Panc1 (cell line): ENCODE data around the gene SLC4A4. TPM values are rescaled to one million over a fixed set of nuclear protein-coding genes. Genes with fewer than 3 reads are reported as not detected.

Experiments
- ATAC-seq: fragments of 200-7000 bp; cut with Tn5 transposase; 2 replicates; pipeline ENCODE4 v1.9.1; 2020; ENCODE audit warnings: mild to moderate bottlenecking, moderate library complexity
- BruUV-seq: library from RNA; stranded (reverse); fragments of 400-500 nt; replicated peaks from 2 replicates; lab custom pipeline; 2021; lab: Mats Ljungman, UMichigan
- CTCF ChIA-PET: fragments of 300-600 bp; sonication (Branson Sonifier 250); formaldehyde crosslinking; loops from one replicate; lab custom pipeline; 2022; ENCODE audit warnings: antibody characterized with exemption; lab: Charles Lee
- POLR2A ChIA-PET: fragments of 300-600 bp; sonication (Branson Sonifier 250); formaldehyde crosslinking; loops from one replicate; lab custom pipeline; 2022; ENCODE audit warnings: antibody characterized with exemption; lab: Charles Lee
- DNase-seq: peaks from one replicate; pipeline ENCODE4 v3.0.0-alpha.2; 2010; ENCODE audit warnings: low read depth, low spot score
- H3K27ac ChIP-seq: 2 replicates; pipeline ENCODE4 v1.5.1; 2011; ENCODE audit warnings: mild to moderate bottlenecking, low read length, inconsistent platforms
- H3K27me3 ChIP-seq: fragments of 200-500 bp; sonication (Bioruptor generic); 2 replicates; pipeline ENCODE4 v1.6.0; 2014; ENCODE audit warnings: low read length, inconsistent platforms; ENCODE audit not compliant: control insufficient read depth, insufficient read depth
- H3K36me3 ChIP-seq: fragments of 200-500 bp; sonication (Bioruptor generic); 2 replicates; pipeline ENCODE4 v1.5.1; 2014; ENCODE audit warnings: inconsistent platforms, mild to moderate bottlenecking, low read length, moderate library complexity; ENCODE audit not compliant: control insufficient read depth, insufficient read depth
- H3K4me1 ChIP-seq: 2 replicates; pipeline ENCODE4 v1.5.1; 2011; ENCODE audit warnings: inconsistent platforms, mild to moderate bottlenecking, low read length, moderate library complexity; ENCODE audit not compliant: control insufficient read depth, insufficient read depth
- H3K4me3 ChIP-seq, 2 experiments: 2 replicates each; pipeline ENCODE4 v1.5.1; 2011 to 2012; ENCODE audit warnings: low read depth in 2 of 2, low read length in 2 of 2, mild to moderate bottlenecking in 2 of 2, inconsistent platforms in 1 of 2, moderate library complexity in 1 of 2
- H3K9me3 ChIP-seq: fragments of 200-500 bp; sonication (Bioruptor generic); 2 replicates; pipeline ENCODE4 v1.5.1; 2014; ENCODE audit warnings: low read depth, mild to moderate bottlenecking, inconsistent platforms, low read length, moderate library complexity; ENCODE audit not compliant: control insufficient read depth, insufficient read depth
- POLR2AphosphoS5 ChIP-seq: IDR thresholded peaks from 2 replicates; pipeline ENCODE4 v1.6.1; 2012; ENCODE audit warnings: mild to moderate bottlenecking, low read depth, low read length, moderate library complexity
- SIN3A ChIP-seq: IDR thresholded peaks from 2 replicates; pipeline ENCODE4 v1.6.1; 2012; ENCODE audit warnings: low read depth, mild to moderate bottlenecking, low read length, moderate library complexity, borderline replicate concordance; ENCODE audit not compliant: insufficient read depth
- TCF7L2 ChIP-seq: IDR thresholded peaks from 2 replicates; pipeline ENCODE4 v1.6.1; 2011; ENCODE audit warnings: mild to moderate bottlenecking, low read depth, low read length, inconsistent platforms
- in situ Hi-C: cut with HindIII; loops from 2 replicates; pipeline ENCODE4 v1.10.0; 2016; ENCODE audit warnings: low sequenced_read_pairs, low pct_unique_long_range_greater_than_20kb
- intact Hi-C: fragments of 100-400 bp; cut with micrococcal nuclease; formaldehyde crosslinking; loops from one replicate; pipeline ENCODE4 v1.10.0; 2022; ENCODE audit not compliant: unreplicated experiment
- total RNA-seq: library from RNA; stranded (reverse); gene quantifications from one replicate; pipeline ENCODE4 v1.2.1, GENCODE V29; 2021; ENCODE audit not compliant: unreplicated experiment
- TF ChIP-seq, protein P1 (sequence below): fragments of 450-650 bp; IDR thresholded peaks from 2 replicates; pipeline ENCODE4 v1.5.1; 2017; ENCODE audit warnings: mild to moderate bottlenecking
- TF ChIP-seq, protein P2 (sequence below), 2 experiments: IDR thresholded peaks; 2 replicates each; pipeline ENCODE4 v1.6.1; 2011 to 2012; ENCODE audit warnings: low read depth in 2 of 2, control low read depth in 1 of 2, low read length in 1 of 2, mild to moderate bottlenecking in 1 of 2, moderate library complexity in 1 of 2; ENCODE audit not compliant: insufficient read depth in 1 of 2

Gene SLC4A4
- total RNA-seq, 1 experiment from 2014 or later, result 0.26 TPM

DNA sequence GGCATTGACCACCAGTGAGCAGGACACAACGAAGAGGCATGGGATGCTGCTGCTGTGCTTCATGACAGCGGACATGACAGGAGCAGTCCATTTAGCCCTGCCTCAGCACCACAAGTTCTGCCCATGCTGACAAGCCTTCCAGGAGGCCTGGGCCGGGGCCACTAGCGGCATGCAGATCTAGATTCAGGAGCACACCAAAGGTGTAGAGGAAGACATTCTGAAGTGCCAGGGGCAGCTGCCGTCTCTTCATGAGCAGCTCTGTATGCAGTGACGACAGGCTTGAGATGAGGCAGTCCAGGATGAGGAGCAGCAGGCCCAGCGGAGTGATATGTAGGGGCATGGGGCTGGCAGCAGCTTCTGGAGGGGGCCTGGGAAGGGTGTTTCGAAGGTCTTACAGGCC, 38.5 kb upstream of the SLC4A4 start:
- H3K9me3 ChIP-seq, result no peaks in the 10 kb centered on the region
- no peak overlapping the region for H3K4me3 ChIP-seq
- ChIA-PET POLR2A (no interaction called here), CTCF (no interaction called here)
- no peaks in the 10 kb centered on the region for H3K36me3 ChIP-seq
- BruUV-seq, result no TSS peak
- no peak for TF ChIP-seq TCF7L2
- TF ChIP-seq, protein P1, sequence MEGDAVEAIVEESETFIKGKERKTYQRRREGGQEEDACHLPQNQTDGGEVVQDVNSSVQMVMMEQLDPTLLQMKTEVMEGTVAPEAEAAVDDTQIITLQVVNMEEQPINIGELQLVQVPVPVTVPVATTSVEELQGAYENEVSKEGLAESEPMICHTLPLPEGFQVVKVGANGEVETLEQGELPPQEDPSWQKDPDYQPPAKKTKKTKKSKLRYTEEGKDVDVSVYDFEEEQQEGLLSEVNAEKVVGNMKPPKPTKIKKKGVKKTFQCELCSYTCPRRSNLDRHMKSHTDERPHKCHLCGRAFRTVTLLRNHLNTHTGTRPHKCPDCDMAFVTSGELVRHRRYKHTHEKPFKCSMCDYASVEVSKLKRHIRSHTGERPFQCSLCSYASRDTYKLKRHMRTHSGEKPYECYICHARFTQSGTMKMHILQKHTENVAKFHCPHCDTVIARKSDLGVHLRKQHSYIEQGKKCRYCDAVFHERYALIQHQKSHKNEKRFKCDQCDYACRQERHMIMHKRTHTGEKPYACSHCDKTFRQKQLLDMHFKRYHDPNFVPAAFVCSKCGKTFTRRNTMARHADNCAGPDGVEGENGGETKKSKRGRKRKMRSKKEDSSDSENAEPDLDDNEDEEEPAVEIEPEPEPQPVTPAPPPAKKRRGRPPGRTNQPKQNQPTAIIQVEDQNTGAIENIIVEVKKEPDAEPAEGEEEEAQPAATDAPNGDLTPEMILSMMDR, result no peak
- TF ChIP-seq, protein P2, sequence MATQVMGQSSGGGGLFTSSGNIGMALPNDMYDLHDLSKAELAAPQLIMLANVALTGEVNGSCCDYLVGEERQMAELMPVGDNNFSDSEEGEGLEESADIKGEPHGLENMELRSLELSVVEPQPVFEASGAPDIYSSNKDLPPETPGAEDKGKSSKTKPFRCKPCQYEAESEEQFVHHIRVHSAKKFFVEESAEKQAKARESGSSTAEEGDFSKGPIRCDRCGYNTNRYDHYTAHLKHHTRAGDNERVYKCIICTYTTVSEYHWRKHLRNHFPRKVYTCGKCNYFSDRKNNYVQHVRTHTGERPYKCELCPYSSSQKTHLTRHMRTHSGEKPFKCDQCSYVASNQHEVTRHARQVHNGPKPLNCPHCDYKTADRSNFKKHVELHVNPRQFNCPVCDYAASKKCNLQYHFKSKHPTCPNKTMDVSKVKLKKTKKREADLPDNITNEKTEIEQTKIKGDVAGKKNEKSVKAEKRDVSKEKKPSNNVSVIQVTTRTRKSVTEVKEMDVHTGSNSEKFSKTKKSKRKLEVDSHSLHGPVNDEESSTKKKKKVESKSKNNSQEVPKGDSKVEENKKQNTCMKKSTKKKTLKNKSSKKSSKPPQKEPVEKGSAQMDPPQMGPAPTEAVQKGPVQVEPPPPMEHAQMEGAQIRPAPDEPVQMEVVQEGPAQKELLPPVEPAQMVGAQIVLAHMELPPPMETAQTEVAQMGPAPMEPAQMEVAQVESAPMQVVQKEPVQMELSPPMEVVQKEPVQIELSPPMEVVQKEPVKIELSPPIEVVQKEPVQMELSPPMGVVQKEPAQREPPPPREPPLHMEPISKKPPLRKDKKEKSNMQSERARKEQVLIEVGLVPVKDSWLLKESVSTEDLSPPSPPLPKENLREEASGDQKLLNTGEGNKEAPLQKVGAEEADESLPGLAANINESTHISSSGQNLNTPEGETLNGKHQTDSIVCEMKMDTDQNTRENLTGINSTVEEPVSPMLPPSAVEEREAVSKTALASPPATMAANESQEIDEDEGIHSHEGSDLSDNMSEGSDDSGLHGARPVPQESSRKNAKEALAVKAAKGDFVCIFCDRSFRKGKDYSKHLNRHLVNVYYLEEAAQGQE (IDR thresholded peaks at IDR 0.05; ENCODE audit: insufficient read depth in 1 of 2, low read depth in 2 of 2, low read length in 1 of 2), result no peak
- TF ChIP-seq SIN3A, result no peak
- H3K27ac ChIP-seq, result no peak overlapping the region
- in situ Hi-C loops (no loop called here), intact Hi-C loops (no loop called here)
- ATAC-seq (no peak), DNase-seq (no peak)
- no peaks in the 10 kb centered on the region for H3K27me3 ChIP-seq
- H3K4me1 ChIP-seq, result no peaks in the 10 kb centered on the region

GRCh38 chr4:71300964-71301363, 37.9 kb upstream of the SLC4A4 start:
- ATAC-seq, result no peak
- no peaks in the 10 kb centered on the region for H3K36me3 ChIP-seq
- TF ChIP-seq SIN3A (no peak), TCF7L2 (no peak), POLR2AphosphoS5 (no peak)
- TF ChIP-seq, protein P2 (IDR thresholded peaks at IDR 0.05; ENCODE audit: insufficient read depth in 1 of 2, low read depth in 2 of 2, low read length in 1 of 2), result no peak
- TF ChIP-seq, protein P1, result no peak
- H3K4me1 ChIP-seq, result no peaks in the 10 kb centered on the region
- CTCF ChIA-PET, result no interaction called here
- H3K27me3 ChIP-seq, result no peaks in the 10 kb centered on the region
- no peak for DNase-seq
- H3K4me3 ChIP-seq, result no peak overlapping the region
- in situ Hi-C loops, result no loop called here
- BruUV-seq, result no TSS peak
- H3K27ac ChIP-seq, result no peak overlapping the region
- POLR2A ChIA-PET, result no interaction called here
- no peaks in the 10 kb centered on the region for H3K9me3 ChIP-seq
- intact Hi-C loops, result no loop called here
